Esophagus squamous epithelium (tissue), 5 donors: ENCODE measurements around the gene BCL7C. TPM values are rescaled to one million over a fixed set of nuclear protein-coding genes. Genes with fewer than 3 reads are reported as not detected.

ENCODE experiments used
- DNase-seq: peaks from one replicate; lab custom pipeline; 2025; lab: John Stamatoyannopoulos, UW
- H3K27ac ChIP-seq, 4 donors: fragments of 200-600 bp; sonication (generic); one replicate each; pipeline ENCODE4 v1.5.1; 2016 to 2019; ENCODE audit warnings: mild to moderate bottlenecking in 1 of 4
- H3K27me3 ChIP-seq, 4 donors: fragments of 200-600 bp; sonication (generic); 1 replicate in 3 of 4; 2 replicates in 1 of 4; pipeline versions ENCODE4 v1.5.1 to v1.6.0; 2017 to 2021; ENCODE audit warnings: antibody characterized with exemption in 1 of 4
- H3K36me3 ChIP-seq, 3 donors: fragments of 200-600 bp; sonication (generic); one replicate each; pipeline ENCODE4 v1.5.1; 2016 to 2019
- H3K4me1 ChIP-seq, 3 donors: fragments of 200-600 bp; sonication (generic); one replicate each; pipeline ENCODE4 v1.5.1; 2017 to 2019
- H3K4me3 ChIP-seq, 4 donors: fragments of 200-600 bp; sonication (generic); 1 replicate in 3 of 4; 2 replicates in 1 of 4; pipeline ENCODE4 v1.5.1; 2016 to 2019; ENCODE audit warnings: mild to moderate bottlenecking in 2 of 4, moderate library complexity in 1 of 4
- H3K9me3 ChIP-seq, 3 donors: fragments of 200-600 bp; sonication (generic); one replicate each; pipeline ENCODE4 v1.5.1; 2016 to 2019
- POLR2A ChIP-seq, 4 donors: fragments of 450-650 bp; IDR thresholded peaks; one replicate each; pipeline ENCODE4 v1.6.1; 2017; ENCODE audit warnings: antibody characterized with exemption in 4 of 4, mild to moderate bottlenecking in 4 of 4, moderate library complexity in 3 of 4
- WGBS, 2 donors: methylation state at CpG; one replicate each; pipeline ENCODE4 v1.1.5; 2018; 5-methylcytosine and 5-hydroxymethylcytosine counted together
- intact Hi-C: fragments of 100-400 bp; cut with DNase I; formaldehyde crosslinking; loops from one replicate; pipeline ENCODE4 v1.15.0; 2022
- total RNA-seq, 4 donors: library from RNA; depleted of rRNA; stranded (reverse); fragments of >200 nt; gene quantifications; one replicate each; pipeline ENCODE4 v1.1.0, GENCODE V29; 2016
- TF ChIP-seq, protein P1 (sequence below), 6 experiments: fragments of 450-650 bp in 4 of 6; fragments of 200-600 bp in 2 of 6; sonication (generic) in 2 of 6; IDR thresholded peaks; one replicate each; pipeline ENCODE4 v1.5.1; 2016 to 2019; ENCODE audit warnings: antibody characterized with exemption in 6 of 6, mild to moderate bottlenecking in 4 of 6, moderate library complexity in 4 of 6
- donor health status: DM: yes; HTN: yes; CAD: no.

Gene BCL7C
- total RNA-seq, 4 donors from 2014 or later: 16.2 to 41.4 (median 25.8) TPM

DNA sequence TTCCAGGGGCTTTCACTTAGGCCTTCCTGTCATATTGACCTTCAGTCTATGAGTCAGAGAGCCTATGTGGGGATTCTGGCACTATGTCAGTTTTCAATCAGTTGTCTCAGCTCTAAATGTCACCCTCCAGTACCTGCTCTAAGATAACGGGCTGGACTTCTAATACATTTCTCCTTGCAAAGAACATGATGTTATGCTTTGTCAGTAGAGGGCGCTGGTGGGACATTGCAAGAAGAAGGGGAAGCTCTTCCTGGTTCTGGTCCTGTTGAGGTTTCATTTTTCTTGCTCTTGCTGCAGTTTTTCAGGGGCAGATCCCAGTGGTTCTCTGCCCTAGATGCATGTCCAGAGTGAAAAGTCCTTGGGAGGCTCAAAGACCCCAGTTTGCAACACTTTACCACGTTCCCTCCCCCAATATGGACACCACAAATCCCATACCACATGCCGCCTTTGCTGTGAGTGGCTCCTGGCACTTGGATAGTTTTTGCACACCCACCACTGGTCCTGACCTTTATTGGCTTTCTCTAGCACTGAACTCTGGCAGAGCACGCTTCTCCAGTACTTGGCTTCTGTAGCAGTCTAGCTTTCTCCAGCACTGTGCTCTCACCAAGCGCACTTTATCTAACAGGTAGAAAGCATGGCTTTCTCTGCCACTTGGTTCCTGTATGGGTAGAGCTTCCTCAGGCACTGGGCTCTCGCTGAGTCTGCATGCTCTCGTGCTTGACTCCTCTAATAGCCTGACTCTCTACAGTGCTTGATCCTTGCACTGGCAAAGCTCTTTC is 49.0 kb downstream of the BCL7C start:
- 16 to 33% methylated on average over 5 to 8 of the region's 8 CpGs for WGBS, 2 donors
- H3K4me1 ChIP-seq: peaks cover 6 to 14% (median 7%) of the 10 kb centered on the region in 3 donors
- peak overlapping the region in 3 of 4 donors; percentile 8 to 46 (median 33) for H3K4me3 ChIP-seq
- no peaks in the 10 kb centered on the region for H3K36me3 ChIP-seq
- DNase-seq: peak; percentile 27
- intact Hi-C loops: loop anchor here (5.0 kb wide), 1 partner anchor 77 kb away; the partner anchor contains the start of gene FBXL19
- TF ChIP-seq, protein P1, sequence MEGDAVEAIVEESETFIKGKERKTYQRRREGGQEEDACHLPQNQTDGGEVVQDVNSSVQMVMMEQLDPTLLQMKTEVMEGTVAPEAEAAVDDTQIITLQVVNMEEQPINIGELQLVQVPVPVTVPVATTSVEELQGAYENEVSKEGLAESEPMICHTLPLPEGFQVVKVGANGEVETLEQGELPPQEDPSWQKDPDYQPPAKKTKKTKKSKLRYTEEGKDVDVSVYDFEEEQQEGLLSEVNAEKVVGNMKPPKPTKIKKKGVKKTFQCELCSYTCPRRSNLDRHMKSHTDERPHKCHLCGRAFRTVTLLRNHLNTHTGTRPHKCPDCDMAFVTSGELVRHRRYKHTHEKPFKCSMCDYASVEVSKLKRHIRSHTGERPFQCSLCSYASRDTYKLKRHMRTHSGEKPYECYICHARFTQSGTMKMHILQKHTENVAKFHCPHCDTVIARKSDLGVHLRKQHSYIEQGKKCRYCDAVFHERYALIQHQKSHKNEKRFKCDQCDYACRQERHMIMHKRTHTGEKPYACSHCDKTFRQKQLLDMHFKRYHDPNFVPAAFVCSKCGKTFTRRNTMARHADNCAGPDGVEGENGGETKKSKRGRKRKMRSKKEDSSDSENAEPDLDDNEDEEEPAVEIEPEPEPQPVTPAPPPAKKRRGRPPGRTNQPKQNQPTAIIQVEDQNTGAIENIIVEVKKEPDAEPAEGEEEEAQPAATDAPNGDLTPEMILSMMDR (IDR thresholded peaks at IDR 0.05): peak; percentile 73 to 92 (median 84)
- no peak for TF ChIP-seq POLR2A (IDR thresholded peaks at IDR 0.05)
- H3K9me3 ChIP-seq: no peaks in the 10 kb centered on the region
- H3K27me3 ChIP-seq: no peaks in the 10 kb centered on the region
- H3K27ac ChIP-seq: peak overlapping the region; percentile 2 to 55 (median 36)

DNA sequence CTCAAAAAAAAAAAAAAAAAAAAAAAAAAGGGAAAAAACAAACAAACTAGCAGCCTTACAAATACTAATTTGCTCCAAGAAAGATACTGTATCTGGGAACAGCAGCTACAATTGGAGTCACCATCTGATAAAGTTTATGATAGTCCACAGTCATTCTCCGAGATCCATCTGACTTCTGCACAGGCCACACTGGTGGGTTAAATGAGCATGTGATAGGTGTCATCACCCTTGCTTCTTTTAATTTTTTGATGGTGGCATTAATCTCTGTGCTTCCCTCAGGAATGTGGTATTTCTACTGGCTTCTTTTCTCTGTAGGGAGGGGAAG is 49.6 kb downstream of the BCL7C start:
- DNase-seq: no peak
- no peaks in the 10 kb centered on the region for H3K36me3 ChIP-seq
- no peak overlapping the region for H3K27ac ChIP-seq
- no peaks in the 10 kb centered on the region for H3K9me3 ChIP-seq
- H3K4me1 ChIP-seq: peaks cover 6 to 20% (median 7%) of the 10 kb centered on the region in 3 donors
- TF ChIP-seq, protein P1 (IDR thresholded peaks at IDR 0.05): no peak
- intact Hi-C loops: loop anchor here (5.0 kb wide), 1 partner anchor 78 kb away; the partner anchor contains the start of gene FBXL19
- 73 to 88% methylated on average over 1 of the region's 1 CpG for WGBS, 2 donors
- no peaks in the 10 kb centered on the region for H3K27me3 ChIP-seq
- no peak overlapping the region for H3K4me3 ChIP-seq

DNA sequence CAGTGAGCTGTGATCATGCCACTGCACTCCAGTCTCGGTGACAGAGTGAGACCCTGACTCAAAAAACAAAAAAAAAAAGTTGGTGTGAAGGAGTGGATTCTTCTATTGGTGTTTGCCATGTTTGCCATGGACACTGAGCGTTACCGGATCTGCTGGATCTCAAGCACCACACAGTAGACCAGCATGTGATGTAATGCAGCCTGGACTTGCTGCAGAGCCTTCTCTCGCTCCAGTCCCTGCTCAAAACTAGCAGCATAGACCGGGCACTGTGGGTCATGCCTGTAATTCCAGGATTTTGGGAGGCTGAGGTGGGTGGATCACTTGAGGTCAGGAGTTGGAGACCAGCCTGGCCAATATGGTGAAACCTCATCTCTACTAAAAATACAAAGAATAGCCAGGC is 50.4 kb downstream of the BCL7C start:
- Histone ChIP-seq H3K27ac (no peak overlapping the region), H3K36me3 (no peaks in the 10 kb centered on the region), H3K27me3 (no peaks in the 10 kb centered on the region), H3K9me3 (no peaks in the 10 kb centered on the region), H3K4me1 (peaks cover 6 to 25% (median 7%) of the 10 kb centered on the region in 3 donors), H3K4me3 (no peak overlapping the region)
- 86 to 91% methylated on average over 4 to 5 of the region's 5 CpGs for WGBS, 2 donors
- intact Hi-C loops: loop anchor here (5.0 kb wide), 1 partner anchor 79 kb away; the partner anchor contains the start of gene FBXL19
- TF ChIP-seq, protein P1 (IDR thresholded peaks at IDR 0.05): no peak
- no peak for TF ChIP-seq POLR2A (IDR thresholded peaks at IDR 0.05)
- no peak for DNase-seq

DNA sequence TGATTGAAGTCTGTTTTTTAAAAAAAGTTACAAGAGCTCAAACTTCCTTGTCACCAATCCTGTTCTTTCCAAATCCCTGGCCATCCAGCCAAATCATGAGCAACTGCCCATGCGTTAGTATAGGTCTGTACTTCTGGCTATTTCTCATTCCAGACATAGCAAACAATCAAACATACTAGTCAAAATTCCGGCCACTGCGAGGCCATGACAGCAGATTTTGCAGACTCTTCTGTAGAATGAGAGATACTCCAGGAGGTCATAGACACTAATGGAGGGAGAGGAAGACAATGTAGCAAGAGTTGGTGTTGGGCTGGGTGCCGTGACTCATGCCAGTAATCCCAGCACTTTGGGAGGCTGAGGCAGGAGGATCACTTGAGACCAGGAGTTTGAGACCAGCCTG is 50.9 kb downstream of the BCL7C start:
- 82 to 96% methylated on average over 3 to 4 of the region's 4 CpGs for WGBS, 2 donors

More for the DNA sequence above, 50.9 kb downstream of the BCL7C start:
- Histone ChIP-seq H3K4me1 (peaks cover 6 to 25% (median 7%) of the 10 kb centered on the region in 3 donors), H3K9me3 (no peaks in the 10 kb centered on the region), H3K4me3 (no peak overlapping the region), H3K27me3 (no peaks in the 10 kb centered on the region), H3K36me3 (no peaks in the 10 kb centered on the region), H3K27ac (no peak overlapping the region)
- no peak for TF ChIP-seq POLR2A (IDR thresholded peaks at IDR 0.05)
- TF ChIP-seq, protein P1 (IDR thresholded peaks at IDR 0.05): no peak
- intact Hi-C loops: loop anchor here (5.0 kb wide), 1 partner anchor 79 kb away; the partner anchor contains the start of gene FBXL19
- no peak for DNase-seq
